K562 (cell line): ENCODE measurements around the gene TRAF5. TPM values are rescaled to one million over a fixed set of nuclear protein-coding genes. Genes with fewer than 3 reads are reported as not detected.
"Not testable (repeated sequence)": the region's sequence is repeated elsewhere in the genome, so short reads cannot be mapped to it uniquely, and the experiment has no call there.

Experiments
- ATAC-seq: fragments of 200-7000 bp; cut with Tn5 transposase; 3 replicates; pipeline ENCODE4 v1.9.1; 2020; ENCODE audit warnings: moderate library complexity
- BruUV-seq: library from RNA; stranded (reverse); fragments of 400-500 nt; replicated peaks from 2 replicates; lab custom pipeline; 2021; lab: Mats Ljungman, UMichigan
- CTCF ChIA-PET: fragments of 300-600 bp; formaldehyde crosslinking; extraction: SDS; loops from one replicate; lab custom pipeline; 2021; ENCODE audit warnings: low intra/inter-chr PET ratio; lab: Yijun Ruan, JAX
- POLR2A ChIA-PET: fragments of 300-600, 350-650 bp; sonication (Branson Sonifier 250); formaldehyde crosslinking; extraction: SDS; loops from one replicate; lab custom pipeline; 2021; ENCODE audit warnings: antibody characterized with exemption, inconsistent platforms; lab: Yijun Ruan, JAX
- DNase-seq, 4 experiments: peaks; one replicate each; pipeline versions ENCODE4 v3.0.0 to v3.0.0-alpha.2; 2011 to 2018; ENCODE audit warnings: low spot score in 3 of 4, mixed read lengths in 3 of 4; ENCODE audit errors: extremely low read depth in 1 of 4
- FAIRE-seq: peaks from 2 replicates; lab custom pipeline; 2011; peaks lifted over from hg19 to GRCh38; lab: Jason Lieb, UNC
- H2AFZ ChIP-seq: 2 replicates; pipeline ENCODE4 v1.6.0; 2011; ENCODE audit warnings: low read depth, low read length, control low read depth, inconsistent platforms
- H3K27ac ChIP-seq: fragments of 200-600 bp; 3 replicates; pipeline ENCODE4 v1.8.0; 2011; ENCODE audit warnings: low read depth, mild to moderate bottlenecking, control low read depth, inconsistent platforms, low read length, moderate library complexity, mixed read lengths; ENCODE audit errors: extremely low read depth
- H3K27me3 ChIP-seq, 2 experiments: fragments of 300-600 bp in 1 of 2; 2 replicates in 1 of 2; 3 replicates in 1 of 2; pipeline versions ENCODE4 v1.6.0 to v1.8.0; 2011; ENCODE audit warnings: inconsistent platforms in 2 of 2, low read length in 2 of 2, mild to moderate bottlenecking in 1 of 2, mixed read lengths in 1 of 2, moderate library complexity in 1 of 2; ENCODE audit not compliant: control insufficient read depth in 2 of 2, insufficient read depth in 2 of 2
- H3K36me3 ChIP-seq: fragments of 300-600 bp; 3 replicates; pipeline ENCODE4 v1.8.0; 2011; ENCODE audit warnings: mild to moderate bottlenecking, low read length, inconsistent platforms; ENCODE audit not compliant: control insufficient read depth, insufficient read depth
- H3K4me1 ChIP-seq, 2 experiments: fragments of 200-600 bp in 1 of 2; replicated peaks in 1 of 2; 2 replicates in 1 of 2; 3 replicates in 1 of 2; pipeline versions ENCODE4 v1.5.1 to v1.8.0; 2011; ENCODE audit warnings: inconsistent platforms in 2 of 2, low read length in 2 of 2, mild to moderate bottlenecking in 1 of 2, mixed read lengths in 1 of 2, moderate library complexity in 1 of 2; ENCODE audit not compliant: control insufficient read depth in 2 of 2, insufficient read depth in 2 of 2
- H3K4me2 ChIP-seq: 2 replicates; pipeline ENCODE4 v1.6.1; 2011; ENCODE audit warnings: low read length, control low read depth, inconsistent platforms, mixed read lengths; ENCODE audit not compliant: insufficient read depth
- H3K4me3 ChIP-seq: fragments of 200-600 bp; sonication (generic), shearing (Covaris generic); 2 replicates; pipeline ENCODE4 v1.5.1; 2016; ENCODE audit warnings: control low read depth, inconsistent platforms
- H3K79me2 ChIP-seq: fragments of 200-600 bp; 3 replicates; pipeline ENCODE4 v1.8.0; 2011; ENCODE audit warnings: low read length, inconsistent platforms; ENCODE audit not compliant: control insufficient read depth, insufficient read depth
- H3K9ac ChIP-seq, 2 experiments: 2 replicates each; pipeline versions ENCODE4 v1.6.0 to v1.6.1; 2011; ENCODE audit warnings: low read depth in 2 of 2, low read length in 2 of 2, control low read depth in 1 of 2, inconsistent platforms in 1 of 2, mild to moderate bottlenecking in 1 of 2, mixed read lengths in 1 of 2; ENCODE audit not compliant: insufficient read depth in 1 of 2
- H3K9me1 ChIP-seq: one replicate; pipeline ENCODE4 v1.6.0; 2011; ENCODE audit warnings: inconsistent platforms, mild to moderate bottlenecking, low read length, moderate library complexity; ENCODE audit not compliant: control insufficient read depth, insufficient read depth
- H3K9me3 ChIP-seq: replicated peaks from 2 replicates; pipeline ENCODE4 v1.5.1; 2011; ENCODE audit warnings: low read depth, low read length, inconsistent platforms; ENCODE audit not compliant: control insufficient read depth, insufficient read depth
- H4K20me1 ChIP-seq: replicated peaks from 2 replicates; pipeline ENCODE4 v1.6.1; 2011; ENCODE audit warnings: low read length, inconsistent platforms, mixed read lengths; ENCODE audit not compliant: control insufficient read depth, insufficient read depth
- CBX1 ChIP-seq: sonication (generic); IDR thresholded peaks from 2 replicates; pipeline ENCODE4 v1.6.1; 2016; ENCODE audit warnings: antibody characterized with exemption, low read depth, mild to moderate bottlenecking
- CBX3 ChIP-seq, 2 experiments: IDR thresholded peaks; 1 replicate in 1 of 2; 2 replicates in 1 of 2; pipeline ENCODE4 v1.6.1; 2012; ENCODE audit warnings: inconsistent platforms in 2 of 2, low read length in 2 of 2, borderline replicate concordance in 1 of 2, control low read depth in 1 of 2
- CBX5 ChIP-seq: IDR thresholded peaks from 2 replicates; pipeline ENCODE4 v1.6.1; 2014; ENCODE audit warnings: low read depth, borderline replicate concordance
- TRIM24 ChIP-seq, 2 experiments: fragments of 450-650 bp; IDR thresholded peaks; 2 replicates each; pipeline ENCODE4 v1.6.1; 2016
- TRIM28 ChIP-seq: fragments of 450-650 bp; IDR thresholded peaks from 2 replicates; pipeline ENCODE4 v1.6.1; 2017
- ZNF431 ChIP-seq: sonication (generic); formaldehyde crosslinking; IDR thresholded peaks from 2 replicates; pipeline ENCODE4 v1.8.0; 2022; ENCODE audit warnings: mild to moderate bottlenecking, missing genetic modification reagents
- WGBS: fragments of 100-300 bp; shearing (Covaris generic); methylation state at CpG from one replicate; pipeline ENCODE4 v1.1.6; 2016; ENCODE audit warnings: low coverage, mixed read lengths; ENCODE audit not compliant: insufficient coverage; ENCODE audit errors: missing lambda C conversion rate; 5-methylcytosine and 5-hydroxymethylcytosine counted together
- in situ Hi-C: fragments of 300-500 bp; cut with MboI; formaldehyde crosslinking; loops from 4 replicates; pipeline ENCODE4 v1.15.0; 2018; ENCODE audit warnings: inconsistent platforms, mixed read lengths
- intact Hi-C: fragments of 100-400 bp; cut with micrococcal nuclease; formaldehyde crosslinking; loops from 2 replicates; pipeline ENCODE4 v1.14.2; 2022
- polyA plus RNA-seq, 8 experiments: library from polyadenylated mRNA; depleted of rRNA in 4 of 8; stranded (reverse) in 5 of 8; unstranded in 3 of 8; fragments of >200 nt; fragmentation: Nextera tagmentation in 2 of 8; fragmentation: Illumina TruSeq in 1 of 8; extraction: Ambion mirVana in 2 of 8; extraction: Trizol in 1 of 8; gene quantifications; 2 replicates each; pipeline versions ENCODE4 v1.2.1 to v1.2.3, GENCODE V29; 2011 to 2014; ENCODE audit warnings: inconsistent platforms in 1 of 8, missing spikeins in 1 of 8
- total RNA-seq, 7 experiments: library from RNA; depleted of rRNA in 6 of 7; stranded (reverse); fragments of >200 nt in 6 of 7; fragmentation: Illumina TruSeq in 2 of 7; extraction: Trizol in 2 of 7; gene quantifications; 2 replicates each; pipeline versions ENCODE4 v1.2.1 to v1.2.3, GENCODE V29; 2011 to 2021; ENCODE audit warnings: low replicate concordance in 1 of 7
- TF ChIP-seq, protein P1 (sequence below): fragments of 450-650 bp; IDR thresholded peaks from 2 replicates; pipeline ENCODE4 v1.6.1; 2018; ENCODE audit warnings: mild to moderate bottlenecking, low read depth; ENCODE audit not compliant: partially characterized antibody

TRAF5 gene
- total and polyA plus RNA-seq, 9 of the 15 experiments (the other 6 are each of a cell fraction or from before 2014, with no cell fraction given): 2.0 to 9.3 (median 5.3) TPM

DNA sequence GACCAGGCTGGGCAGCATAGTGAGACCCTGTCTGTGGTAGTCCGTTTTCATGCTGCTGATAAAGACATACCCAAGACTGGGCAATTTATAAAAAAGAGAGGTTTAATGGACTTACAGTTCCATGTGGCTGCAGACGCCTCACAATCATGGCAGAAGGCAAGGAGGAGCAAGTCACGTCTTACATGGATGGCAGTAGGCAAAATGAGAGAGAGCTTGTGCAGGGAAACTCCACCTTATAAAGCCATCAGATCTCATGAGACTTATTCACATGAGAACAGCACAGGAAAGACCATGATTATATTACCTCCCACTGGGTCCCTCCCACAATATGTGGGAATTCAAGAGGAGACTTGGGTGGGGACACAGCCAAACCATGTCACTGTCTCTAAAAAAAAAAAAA, 25.4 kb downstream of the TRAF5 start:
- H2AFZ ChIP-seq, CTCF ChIA-PET, H3K4me2 ChIP-seq, H4K20me1 ChIP-seq, BruUV-seq, DNase-seq, H3K4me3 ChIP-seq, FAIRE-seq, ATAC-seq, H3K79me2 ChIP-seq, H3K36me3 ChIP-seq, H3K9ac ChIP-seq, H3K27ac ChIP-seq, H3K9me3 ChIP-seq, H3K9me1 ChIP-seq, H3K4me1 ChIP-seq, in situ Hi-C loops, H3K27me3 ChIP-seq: not testable (repeated sequence)
- intact Hi-C loops: loop anchor here (2.0 kb wide), 1 partner anchor 29 kb away; no protein-coding TSS in a partner anchor
- WGBS: 50% methylated on average over 3 of the region's 3 CpGs
- TF ChIP-seq TRIM28: peak; percentile 42; the same call in 1 of the 2 replicates
- TF ChIP-seq CBX3 (IDR thresholded peaks at IDR 0.05; ENCODE audit: borderline replicate concordance in 1 of 2, low read length in 2 of 2): peak in 1 of 2 experiments; percentile 81; a peak in 1 of 3 replicates
- TF ChIP-seq CBX1: 0 out of 2 replicates have a peak, but pooled peaks have one; percentile 3
- TF ChIP-seq, protein P1, sequence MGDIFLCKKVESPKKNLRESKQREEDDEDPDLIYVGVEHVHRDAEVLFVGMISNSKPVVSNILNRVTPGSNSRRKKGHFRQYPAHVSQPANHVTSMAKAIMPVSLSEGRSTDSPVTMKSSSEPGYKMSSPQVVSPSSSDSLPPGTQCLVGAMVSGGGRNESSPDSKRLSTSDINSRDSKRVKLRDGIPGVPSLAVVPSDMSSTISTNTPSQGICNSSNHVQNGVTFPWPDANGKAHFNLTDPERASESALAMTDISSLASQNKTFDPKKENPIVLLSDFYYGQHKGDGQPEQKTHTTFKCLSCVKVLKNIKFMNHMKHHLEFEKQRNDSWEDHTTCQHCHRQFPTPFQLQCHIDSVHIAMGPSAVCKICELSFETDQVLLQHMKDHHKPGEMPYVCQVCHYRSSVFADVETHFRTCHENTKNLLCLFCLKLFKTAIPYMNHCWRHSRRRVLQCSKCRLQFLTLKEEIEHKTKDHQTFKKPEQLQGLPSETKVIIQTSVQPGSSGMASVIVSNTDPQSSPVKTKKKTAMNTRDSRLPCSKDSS: peak; percentile 77
- TF ChIP-seq CBX5: peak; percentile 70; the same call in 1 of the 2 replicates
- 0 out of 4 replicates have a peak, but pooled peaks of 1 of the 2 experiments have one; percentile 36 for TF ChIP-seq TRIM24 (IDR thresholded peaks at IDR 0.05)
- TF ChIP-seq ZNF431: peak; percentile 98
- POLR2A ChIA-PET: interaction anchor here (0.8 kb wide), 1 partner anchor 20 kb away, joined by 3 read pairs; no protein-coding TSS in a partner anchor
